DMS79 treated with DMSO at 0.1 percent for 48 hours (cell line): ENCODE results near the gene GRM8.

Experiments used
- DNase-seq: peaks from one replicate; lab custom pipeline; 2025; lab: John Stamatoyannopoulos, UW

GRM8 gene

DNA sequence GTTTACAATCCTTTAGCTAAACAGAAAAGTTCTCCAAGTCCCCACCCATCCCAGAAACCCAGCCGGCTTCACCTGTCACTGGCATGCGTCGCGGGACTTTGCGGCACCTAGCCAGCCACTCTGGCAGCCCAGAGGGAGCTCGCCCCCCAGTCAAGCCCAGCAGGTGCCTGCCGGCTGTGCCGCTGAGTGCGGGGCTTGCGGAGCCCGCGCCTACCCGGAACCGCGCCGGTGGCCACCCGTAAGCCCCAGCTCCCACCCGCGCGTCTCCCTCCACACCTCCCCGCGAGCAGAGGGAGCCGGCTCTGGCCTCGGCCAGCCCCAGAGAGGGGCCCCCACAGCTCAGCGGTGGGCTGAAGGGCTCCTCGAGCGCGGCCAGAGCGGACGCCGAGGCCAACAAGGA lies 446.1 kb downstream of the GRM8 start:
- no peak for DNase-seq

DNA sequence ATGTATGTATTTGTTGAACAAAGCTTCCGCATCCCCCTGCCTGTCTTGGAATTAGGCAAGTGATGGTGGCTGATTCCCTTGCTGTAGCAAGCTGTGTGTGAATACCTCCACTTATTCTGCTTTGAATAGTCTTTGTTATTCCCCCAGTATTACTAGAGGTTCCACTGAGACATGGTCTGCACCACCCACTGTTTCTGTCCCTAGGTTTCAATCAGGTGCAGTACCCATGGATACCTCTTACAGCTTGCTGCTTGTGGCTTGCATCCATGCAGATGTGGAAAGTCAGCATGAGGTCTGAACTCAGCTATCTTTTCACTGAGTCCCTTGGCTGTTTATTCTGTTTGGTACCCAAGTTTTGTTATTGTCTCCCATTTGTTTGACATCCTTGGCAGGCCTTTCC lies 447.4 kb downstream of the GRM8 start:
- DNase-seq, result no peak

GRCh38 chr7:126804604-126805003 lies 448.1 kb downstream of the GRM8 start:
- DNase-seq, result no peak

- no peak for DNase-seq
These were observed 448.8 kb downstream of the GRM8 start for GRCh38 chr7:126803990-126804389.

DNA sequence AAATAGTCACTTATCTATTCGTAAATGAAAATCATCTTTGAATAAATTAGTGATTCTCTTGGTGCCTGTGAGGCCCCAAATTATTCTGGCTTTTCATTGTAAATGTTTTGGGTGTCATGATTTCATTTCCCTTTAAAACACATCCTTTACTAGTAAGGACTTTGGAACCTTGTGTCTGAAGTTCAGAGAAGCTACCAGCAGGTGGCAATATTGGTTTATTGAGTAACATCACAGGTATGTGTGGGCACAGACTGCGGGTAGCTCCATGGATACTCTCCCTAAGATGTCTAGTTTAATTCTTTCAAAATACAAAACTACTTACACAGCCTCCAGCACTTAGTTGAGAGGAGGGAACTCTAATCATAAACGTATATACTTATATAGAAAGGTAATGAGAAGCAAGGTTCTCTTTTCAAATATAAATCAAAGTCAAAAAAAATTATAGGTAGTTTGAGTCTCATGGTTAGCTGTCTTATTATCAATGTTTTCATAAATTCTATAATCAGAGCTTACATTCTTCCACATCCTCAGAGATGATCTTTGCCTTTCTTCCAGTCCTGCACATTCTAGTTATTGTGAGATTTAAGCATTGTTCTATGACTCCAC lies 449.6 kb downstream of the GRM8 start:
- peak; percentile 65 for DNase-seq

- no peak for DNase-seq
These were observed 451.0 kb downstream of the GRM8 start for GRCh38 chr7:126801733-126802132.

DNA sequence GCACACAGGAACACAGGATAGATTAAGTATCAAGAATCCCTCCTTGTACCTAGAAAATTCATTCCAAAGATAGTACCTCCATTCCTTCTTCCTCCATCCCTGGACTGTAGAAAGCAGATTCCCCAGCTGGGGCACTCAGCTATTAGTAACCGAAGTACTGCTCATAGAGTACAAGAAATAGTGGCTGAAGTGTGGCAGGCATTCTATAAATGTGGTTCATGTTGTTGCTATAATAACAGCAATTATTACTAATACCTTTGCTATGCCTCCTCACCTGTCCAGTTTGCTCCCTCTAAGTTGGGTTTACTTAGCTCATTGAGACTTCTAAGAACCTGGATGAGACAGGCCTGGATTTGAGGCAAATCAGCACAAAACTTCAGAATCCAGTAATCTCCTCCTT lies 453.2 kb downstream of the GRM8 start:
- no peak for DNase-seq

- DNase-seq, result no peak
These were observed 460.2 kb downstream of the GRM8 start for GRCh38 chr7:126792521-126792920.

DNA sequence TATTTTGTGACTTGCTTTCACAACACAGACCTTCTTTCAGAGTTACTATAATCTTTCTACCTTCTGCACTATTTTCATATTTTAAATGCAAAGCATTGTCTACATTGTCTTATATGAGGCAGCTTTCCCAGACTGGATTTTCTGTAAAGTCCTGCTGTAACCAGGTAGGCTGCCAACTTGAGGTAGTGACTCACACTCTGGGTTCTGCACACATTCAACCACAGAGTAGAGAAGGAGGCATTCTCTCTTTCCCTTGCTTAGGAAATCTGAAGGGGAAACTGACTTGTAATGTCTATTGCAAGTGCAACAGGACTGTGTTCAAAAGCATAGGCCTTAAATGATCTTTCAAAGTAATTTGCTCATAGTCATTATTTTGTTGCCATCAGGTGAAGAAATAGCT lies 461.4 kb downstream of the GRM8 start:
- no peak for DNase-seq

GRCh38 chr7:126790763-126791162 lies 462.0 kb downstream of the GRM8 start:
- DNase-seq, result no peak

DNA sequence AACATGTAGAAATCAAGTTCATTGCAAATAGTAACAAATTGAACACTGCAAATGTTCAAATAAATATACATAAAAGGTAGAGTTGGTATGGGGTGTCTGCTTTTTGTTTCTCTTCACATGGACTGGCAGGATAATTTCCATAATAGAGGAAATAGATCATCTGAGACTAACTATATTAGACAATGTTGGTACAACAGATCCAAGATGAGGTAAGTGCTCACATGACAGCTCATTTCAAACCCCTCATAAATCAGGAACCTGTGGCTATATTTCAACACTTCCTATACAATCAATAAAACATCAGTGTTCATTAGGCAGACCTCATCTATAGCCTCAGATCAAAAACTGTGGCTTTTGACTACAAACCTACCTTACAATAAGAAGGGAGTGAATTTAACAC lies 469.1 kb downstream of the GRM8 start:
- no peak for DNase-seq

DNA sequence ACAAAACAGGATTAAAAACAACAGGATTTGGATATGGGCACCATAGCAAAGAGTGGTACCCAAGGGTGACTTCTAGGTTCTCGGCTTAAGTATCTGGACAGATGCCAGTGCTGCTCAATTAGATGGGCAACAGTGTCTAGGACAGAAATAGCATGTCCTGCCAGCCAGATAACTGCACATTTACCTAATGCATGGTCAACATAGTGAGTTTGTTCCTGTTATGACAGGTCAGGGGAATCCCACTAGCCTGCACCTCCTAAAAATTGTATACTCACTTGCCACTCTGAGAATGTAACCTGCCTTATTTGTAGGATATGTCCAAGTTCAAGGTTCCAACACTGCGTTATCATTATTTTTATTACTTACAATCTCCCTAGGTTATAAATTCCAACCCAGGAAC lies 471.7 kb downstream of the GRM8 start:
- DNase-seq, result peak; percentile 16

- peak; percentile 99 for DNase-seq
These were observed 474.6 kb downstream of the GRM8 start for GRCh38 chr7:126778101-126778500.

DNA sequence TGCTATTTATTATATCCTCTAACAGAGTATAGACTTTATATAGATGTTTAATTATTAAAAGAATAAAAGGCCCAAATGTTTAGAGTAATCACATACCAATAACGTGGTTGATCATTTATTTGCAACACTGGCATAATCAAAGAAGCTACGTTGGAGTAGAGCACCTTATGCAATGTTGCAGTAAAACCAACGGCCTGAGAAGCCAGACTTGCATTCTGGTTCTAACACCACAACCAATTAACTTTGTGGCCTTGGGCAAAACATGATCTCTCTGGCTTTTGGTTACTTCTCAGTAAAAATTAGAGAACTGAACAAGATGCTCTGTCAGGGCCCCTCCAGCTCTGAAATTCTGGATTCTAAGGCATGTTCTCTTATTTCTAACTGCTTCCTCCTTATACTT lies 476.2 kb downstream of the GRM8 start:
- peak; percentile 81 for DNase-seq

DNA sequence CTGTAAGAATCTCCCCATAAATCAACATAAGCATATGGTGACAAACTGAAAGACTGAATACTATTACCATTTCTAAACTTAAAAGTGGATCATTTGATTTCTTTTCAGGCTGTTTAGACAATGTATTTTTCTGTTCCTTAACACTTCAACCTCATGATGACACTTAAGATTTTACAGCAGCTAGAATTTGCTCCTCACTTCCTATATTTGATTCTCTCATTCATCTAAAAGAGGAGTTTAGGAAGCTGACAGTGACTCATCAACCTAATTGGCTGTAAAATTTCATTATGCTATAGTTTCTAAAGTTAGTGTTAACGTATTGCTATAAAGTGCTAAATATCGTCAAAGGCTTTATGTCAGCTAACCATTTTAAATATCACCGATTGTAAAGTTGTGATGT lies 478.7 kb downstream of the GRM8 start:
- no peak for DNase-seq

GRCh38 chr7:126768836-126769235 lies 483.9 kb downstream of the GRM8 start:
- DNase-seq, result no peak

GRCh38 chr7:126760914-126761577 lies 491.7 kb downstream of the GRM8 start:
- no peak for DNase-seq

DNA sequence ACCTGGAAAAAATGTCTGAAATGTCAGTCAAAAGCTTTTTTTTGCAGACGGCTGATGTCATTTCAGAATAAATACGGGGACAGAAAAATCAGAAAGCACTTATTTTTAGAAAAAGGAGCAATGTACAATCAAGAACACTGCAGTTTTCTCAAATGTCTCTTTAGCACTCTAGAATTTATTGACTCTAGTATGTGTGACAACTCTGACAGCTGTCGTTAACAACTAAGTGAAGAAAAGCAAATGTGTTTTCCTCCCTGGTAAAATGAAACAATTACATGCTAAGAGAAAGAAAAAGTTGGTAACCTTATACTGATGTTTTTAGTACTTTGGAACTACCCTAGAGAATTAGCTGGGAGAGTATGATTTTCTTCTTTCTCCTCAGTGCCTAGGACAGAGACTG lies 497.4 kb downstream of the GRM8 start:
- DNase-seq, result no peak

DNA sequence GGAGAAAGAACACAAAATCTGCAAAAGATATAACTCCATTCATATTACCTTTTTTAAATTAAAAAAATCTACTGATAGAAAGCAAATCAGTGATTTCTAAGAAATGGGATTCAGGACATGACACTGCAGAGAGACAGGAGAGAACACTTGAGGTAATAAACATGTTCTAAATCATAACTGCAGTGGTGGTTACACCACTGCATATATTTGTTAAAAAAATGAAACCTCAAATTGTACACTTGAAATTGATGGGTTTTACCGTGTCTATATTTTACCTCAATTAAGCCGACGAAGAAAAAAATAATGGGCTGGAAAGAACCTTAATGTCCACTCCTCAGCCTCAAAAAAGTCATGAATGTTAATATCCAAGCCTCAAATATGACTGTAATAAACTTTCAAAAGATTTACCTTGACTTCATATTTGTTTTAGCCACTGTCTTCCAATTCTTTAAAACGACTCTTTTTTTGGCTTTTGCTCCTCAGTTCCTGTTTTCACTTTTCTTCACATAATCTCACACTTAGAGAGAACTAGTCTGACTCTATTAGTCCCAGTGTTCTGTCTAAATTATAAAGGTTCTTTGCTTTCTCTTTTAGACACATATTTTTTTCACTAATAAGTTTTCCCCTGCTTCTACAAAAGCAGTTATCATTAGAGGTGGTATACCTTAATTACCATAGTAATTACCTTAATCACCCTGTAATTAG lies 502.4 kb downstream of the GRM8 start:
- no peak for DNase-seq

GRCh38 chr7:126728967-126729366 lies 523.8 kb downstream of the GRM8 start:
- DNase-seq, result no peak

- no peak for DNase-seq
These were observed 524.8 kb downstream of the GRM8 start for GRCh38 chr7:126727930-126728391.

GRCh38 chr7:126723966-126724544 lies 528.7 kb downstream of the GRM8 start:
- no peak for DNase-seq

- peak; percentile 48 for DNase-seq
These were observed 532.5 kb downstream of the GRM8 start for GRCh38 chr7:126720232-126720631.
